Progenitor cell of endocrine pancreas (in vitro differentiated cells): ENCODE measurements around the gene SFTPB. TPM values are rescaled to one million over a fixed set of nuclear protein-coding genes. Genes with fewer than 3 reads are reported as not detected.

Experiments used
- DNase-seq: peaks from one replicate; pipeline ENCODE4 v3.0.0; 2021; ENCODE audit warnings: low spot score; ENCODE audit not compliant: unreplicated experiment
- H3K27ac Mint-ChIP-seq: 2 replicates; pipeline ENCODE4 v1.8.0; 2021; ENCODE audit warnings: mild to moderate bottlenecking, moderate library complexity, mixed read lengths
- H3K27me3 Mint-ChIP-seq: 2 replicates; pipeline ENCODE4 v1.8.0; 2021; ENCODE audit warnings: mixed read lengths
- H3K36me3 Mint-ChIP-seq: 2 replicates; pipeline ENCODE4 v1.8.0; 2022; ENCODE audit warnings: mixed read lengths; ENCODE audit not compliant: insufficient read depth
- H3K4me1 Mint-ChIP-seq: 2 replicates; pipeline ENCODE4 v1.8.0; 2021; ENCODE audit warnings: low read depth, mixed read lengths
- H3K4me3 Mint-ChIP-seq: 2 replicates; pipeline ENCODE4 v1.8.0; 2021; ENCODE audit warnings: low read depth, mild to moderate bottlenecking, moderate library complexity, mixed read lengths
- H3K9me3 Mint-ChIP-seq: 2 replicates; pipeline ENCODE4 v1.8.0; 2021; ENCODE audit warnings: low read depth, mixed read lengths
- total RNA-seq: library from RNA; stranded (reverse); gene quantifications from 2 replicates; pipeline ENCODE4 v1.2.1, GENCODE V29; 2021
- TF ChIP-seq, protein P1 (sequence below): fragments of 200-600 bp; sonication (generic); IDR thresholded peaks from one replicate; pipeline ENCODE4 v1.5.0; 2021; ENCODE audit warnings: antibody characterized with exemption, mild to moderate bottlenecking; ENCODE audit not compliant: unreplicated experiment

SFTPB gene
- total RNA-seq, 1 donor from 2014 or later: not detected

DNA sequence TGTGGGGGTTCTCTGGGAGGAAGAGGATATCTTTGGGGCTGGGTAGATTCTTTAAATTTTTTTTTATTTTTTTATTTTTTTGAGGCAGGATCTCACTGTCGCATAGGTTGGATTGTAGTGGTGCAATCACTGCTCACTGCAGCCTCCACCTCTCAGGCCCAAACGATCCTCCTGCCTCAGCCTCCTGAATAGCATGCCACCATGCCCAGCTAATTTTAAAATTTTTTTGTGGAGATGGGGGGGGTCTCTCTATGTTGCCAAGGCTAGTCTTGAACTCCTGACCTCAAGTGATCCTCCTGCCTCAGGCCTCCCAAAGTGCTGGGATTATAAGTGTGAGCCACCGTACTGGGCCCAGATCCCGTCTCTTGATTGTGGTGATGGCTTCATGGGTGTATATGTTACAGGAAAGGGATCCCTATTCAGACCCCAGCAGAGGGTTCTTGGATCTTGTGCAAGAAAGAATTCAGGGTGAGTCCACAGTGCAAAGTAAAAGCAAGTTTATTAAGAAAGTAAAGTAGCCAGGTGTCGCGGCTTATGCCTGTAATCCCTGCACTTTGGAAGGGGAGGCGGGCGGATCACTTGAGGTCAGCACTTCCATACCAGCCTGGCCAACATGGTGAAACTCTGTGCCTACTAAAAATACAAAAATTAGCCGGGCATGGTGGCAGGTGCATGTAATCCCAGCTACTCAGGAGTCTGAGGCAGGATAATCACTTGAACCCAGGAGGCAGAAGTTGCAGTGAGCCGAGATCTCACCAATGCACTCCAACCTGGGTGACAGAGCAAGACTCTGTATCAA is 54.1 kb downstream of the SFTPB start:
- peaks cover 5% of the 10 kb centered on the region for H3K36me3 Mint-ChIP-seq
- no peak overlapping the region for H3K27ac Mint-ChIP-seq
- DNase-seq: no peak
- no peaks in the 10 kb centered on the region for H3K9me3 Mint-ChIP-seq
- TF ChIP-seq, protein P1, sequence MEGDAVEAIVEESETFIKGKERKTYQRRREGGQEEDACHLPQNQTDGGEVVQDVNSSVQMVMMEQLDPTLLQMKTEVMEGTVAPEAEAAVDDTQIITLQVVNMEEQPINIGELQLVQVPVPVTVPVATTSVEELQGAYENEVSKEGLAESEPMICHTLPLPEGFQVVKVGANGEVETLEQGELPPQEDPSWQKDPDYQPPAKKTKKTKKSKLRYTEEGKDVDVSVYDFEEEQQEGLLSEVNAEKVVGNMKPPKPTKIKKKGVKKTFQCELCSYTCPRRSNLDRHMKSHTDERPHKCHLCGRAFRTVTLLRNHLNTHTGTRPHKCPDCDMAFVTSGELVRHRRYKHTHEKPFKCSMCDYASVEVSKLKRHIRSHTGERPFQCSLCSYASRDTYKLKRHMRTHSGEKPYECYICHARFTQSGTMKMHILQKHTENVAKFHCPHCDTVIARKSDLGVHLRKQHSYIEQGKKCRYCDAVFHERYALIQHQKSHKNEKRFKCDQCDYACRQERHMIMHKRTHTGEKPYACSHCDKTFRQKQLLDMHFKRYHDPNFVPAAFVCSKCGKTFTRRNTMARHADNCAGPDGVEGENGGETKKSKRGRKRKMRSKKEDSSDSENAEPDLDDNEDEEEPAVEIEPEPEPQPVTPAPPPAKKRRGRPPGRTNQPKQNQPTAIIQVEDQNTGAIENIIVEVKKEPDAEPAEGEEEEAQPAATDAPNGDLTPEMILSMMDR: no peak
- H3K4me3 Mint-ChIP-seq: peak overlapping the region; percentile 6
- H3K4me1 Mint-ChIP-seq: peaks cover 14% of the 10 kb centered on the region
- no peaks in the 10 kb centered on the region for H3K27me3 Mint-ChIP-seq

DNA sequence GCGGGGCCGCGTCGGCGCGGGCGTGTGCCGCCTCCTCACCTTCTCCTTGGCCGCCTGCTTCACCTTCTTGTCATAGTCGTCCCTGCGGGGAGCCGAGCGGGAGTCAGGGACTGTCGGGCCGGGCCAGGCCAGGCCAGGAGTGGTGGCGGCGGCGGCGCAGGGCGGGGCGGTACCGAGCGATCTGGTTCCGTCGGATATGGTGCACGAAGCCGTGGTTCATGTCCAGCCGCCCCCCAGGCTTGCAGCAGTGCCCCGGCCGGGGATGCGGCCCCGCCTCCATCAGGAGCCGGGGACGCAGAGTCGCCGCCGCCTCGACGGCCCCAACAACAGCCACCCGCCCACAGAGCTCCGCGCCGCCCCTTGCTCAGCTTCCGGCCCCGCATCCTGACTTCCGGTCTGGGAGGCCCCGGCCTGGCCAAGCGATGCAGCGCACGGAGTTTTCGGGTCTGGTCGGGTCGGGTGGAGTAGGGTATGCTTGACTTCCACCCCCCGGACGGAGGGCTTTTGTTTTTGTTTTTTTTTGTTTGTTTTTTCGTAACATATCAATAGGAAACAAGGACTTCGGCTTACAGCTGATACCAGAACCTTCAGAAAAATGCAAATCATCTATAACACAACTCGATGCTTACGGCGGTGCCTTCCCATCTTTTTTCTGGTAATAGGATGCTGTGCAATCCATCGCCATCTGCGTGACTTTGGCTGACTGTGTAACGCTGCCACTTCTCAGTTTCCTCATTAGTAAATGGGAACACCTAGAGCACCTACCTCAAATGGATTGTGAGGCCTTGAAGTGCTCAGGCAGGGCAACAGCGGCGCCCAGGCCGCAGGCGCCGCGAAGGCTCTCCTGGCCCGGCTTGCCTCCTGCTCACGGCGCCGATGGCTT is 56.1 kb downstream of the SFTPB start, which contains the start of gene C2orf68:
Gene C2orf68, minus strand, starts transcription at position 362 of the 883 bp plus-strand sequence. Its CDS starts 82 bp downstream, at position 280.
- TF ChIP-seq, protein P1: no peak
- H3K36me3 Mint-ChIP-seq: peaks cover 9% of the 10 kb centered on the region
- H3K27me3 Mint-ChIP-seq: no peaks in the 10 kb centered on the region
- no peaks in the 10 kb centered on the region for H3K9me3 Mint-ChIP-seq
- H3K4me1 Mint-ChIP-seq: peaks cover 7% of the 10 kb centered on the region
- peak within 1 kb of the TSS; percentile 96 for H3K27ac Mint-ChIP-seq
- peak within 1 kb of the TSS; percentile 94 for H3K4me3 Mint-ChIP-seq
- peak; percentile 71 for DNase-seq

GRCh38 chr2:85611217-85611704 is 56.7 kb downstream of the SFTPB start:
- TF ChIP-seq, protein P1: no peak
- Mint-ChIP-seq H3K27me3 (no peaks in the 10 kb centered on the region), H3K27ac (peak overlapping the region; percentile 96), H3K4me3 (peak overlapping the region; percentile 94), H3K4me1 (peaks cover 7% of the 10 kb centered on the region), H3K36me3 (peaks cover 9% of the 10 kb centered on the region), H3K9me3 (no peaks in the 10 kb centered on the region)
- DNase-seq: no peak

Other genes starting within 250 kb of the SFTPB start
- 0.29 and 0.71 TPM in 2 replicates for gene SH2D6, start 249.5 kb downstream of the SFTPB start, total RNA-seq
- gene MAT2A, start 129.0 kb downstream of the SFTPB start, total RNA-seq: 281 and 304 TPM in 2 replicates
- 69.2 TPM in 2 replicates for gene GGCX, start 106.7 kb downstream of the SFTPB start, total RNA-seq
- 71.3 and 76.0 TPM in 2 replicates for gene VAMP8, start 90.6 kb downstream of the SFTPB start, total RNA-seq
- gene VAMP5, start 83.8 kb downstream of the SFTPB start, total RNA-seq: 4.2 TPM in 2 replicates
- gene RNF181, start 72.5 kb downstream of the SFTPB start, total RNA-seq: 82.3 and 85.7 TPM in 2 replicates
- 24.9 and 26.0 TPM in 2 replicates for gene TMEM150A, start 65.5 kb downstream of the SFTPB start, total RNA-seq
- 67.1 and 71.0 TPM in 2 replicates for gene C2orf68, start 56.1 kb downstream of the SFTPB start, total RNA-seq
- gene USP39, start 52.0 kb downstream of the SFTPB start, total RNA-seq: 58.1 and 59.7 TPM in 2 replicates
- not detected in 2 replicates for gene GNLY, start 26.2 kb upstream of the SFTPB start, total RNA-seq
- gene ATOH8, start 85.8 kb upstream of the SFTPB start, total RNA-seq: 1.3 and 1.7 TPM in 2 replicates
- gene ST3GAL5, start 220.8 kb upstream of the SFTPB start, total RNA-seq: 27.3 and 32.5 TPM in 2 replicates